ENCODE data around the gene NMT1. TPM values are rescaled to one million over a fixed set of nuclear protein-coding genes. Genes with fewer than 3 reads are reported as not detected.

NMT1 gene
- polyA plus RNA-seq, 1 of the 3 experiments (the other 2 are of a cell fraction): 30.1 TPM

DNA sequence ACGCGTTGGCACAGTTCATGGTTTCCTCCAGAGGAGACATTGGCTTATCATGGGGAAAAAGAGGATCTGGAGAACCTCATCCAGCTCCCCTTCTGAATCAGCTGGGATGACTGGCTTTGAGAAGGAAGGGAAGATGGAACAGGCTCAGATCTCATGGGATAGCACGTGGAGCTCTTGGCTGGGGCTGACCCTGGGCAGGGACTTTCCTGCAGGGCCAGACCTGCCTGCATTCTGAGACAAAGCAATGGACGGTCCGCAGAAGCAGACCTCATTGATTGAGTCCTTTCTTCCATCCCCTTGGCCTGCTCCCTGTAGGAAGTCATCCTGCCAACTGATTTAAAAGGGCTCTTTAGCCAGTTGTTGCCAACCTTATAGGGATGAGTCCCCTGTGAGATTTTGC lies 45.0 kb downstream of the NMT1 start:
- POLR2A ChIA-PET: interaction anchor here (0.7 kb wide), 1 partner anchor 242 kb away, joined by 3 read pairs; no protein-coding TSS in a partner anchor
- Histone ChIP-seq H3K9me3 (no peaks in the 10 kb centered on the region), H3K79me2 (ENCODE audit: insufficient read depth) (no peaks in the 10 kb centered on the region), H3K27ac (ENCODE audit: low read depth in 2 of 2, low read length in 1 of 2) (no peak overlapping the region), H2AFZ (ENCODE audit: low read depth) (no peak overlapping the region), H4K20me1 (ENCODE audit: insufficient read depth) (no peaks in the 10 kb centered on the region), H3K4me1 (ENCODE audit: control insufficient read depth in 1 of 2, insufficient read depth in 2 of 2, low read depth in 1 of 2, low read length in 1 of 2) (peaks cover 0 to 1% of the 10 kb centered on the region in 2 experiments; a peak in 1 of 4 replicates), H3K4me3 (ENCODE audit: low read depth in 2 of 2, low read length in 1 of 2) (no peak overlapping the region), H3K9ac (no peak overlapping the region), H3K9me2 (no peaks in the 10 kb centered on the region), H3K4me2 (no peak overlapping the region), H3K36me3 (replicated peaks in 1 of 2; ENCODE audit: control insufficient read depth in 1 of 2, insufficient read depth in 2 of 2, low read length in 1 of 2) (peaks cover 19 to 70% of the 10 kb centered on the region in 2 experiments), H3K27me3 (ENCODE audit: insufficient read depth) (no peaks in the 10 kb centered on the region), H3F3A (replicated peaks; ENCODE audit: insufficient read depth) (peaks cover 3% of the 10 kb centered on the region)
- 96% methylated on average over 5 of the region's 5 CpGs for WGBS (ENCODE audit: low lambda C conversion rate)
- CTCF ChIA-PET: interaction anchor here (1.2 to 5.5 kb wide), 5 partner anchors 10 to 86 kb away, joined by 3 to 33 read pairs (median 4); partner anchors contain the start of genes ACBD4 and PLCD3
- no peak for DNase-seq
- TF ChIP-seq, protein P1, sequence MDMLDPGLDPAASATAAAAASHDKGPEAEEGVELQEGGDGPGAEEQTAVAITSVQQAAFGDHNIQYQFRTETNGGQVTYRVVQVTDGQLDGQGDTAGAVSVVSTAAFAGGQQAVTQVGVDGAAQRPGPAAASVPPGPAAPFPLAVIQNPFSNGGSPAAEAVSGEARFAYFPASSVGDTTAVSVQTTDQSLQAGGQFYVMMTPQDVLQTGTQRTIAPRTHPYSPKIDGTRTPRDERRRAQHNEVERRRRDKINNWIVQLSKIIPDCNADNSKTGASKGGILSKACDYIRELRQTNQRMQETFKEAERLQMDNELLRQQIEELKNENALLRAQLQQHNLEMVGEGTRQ (IDR thresholded peaks at IDR 0.05; ENCODE audit: borderline replicate concordance, low read depth, low read length): no peak
- no peak for TF ChIP-seq GATA2 (CRISPR knock-in tag; IDR thresholded peaks at IDR 0.05)

DNA sequence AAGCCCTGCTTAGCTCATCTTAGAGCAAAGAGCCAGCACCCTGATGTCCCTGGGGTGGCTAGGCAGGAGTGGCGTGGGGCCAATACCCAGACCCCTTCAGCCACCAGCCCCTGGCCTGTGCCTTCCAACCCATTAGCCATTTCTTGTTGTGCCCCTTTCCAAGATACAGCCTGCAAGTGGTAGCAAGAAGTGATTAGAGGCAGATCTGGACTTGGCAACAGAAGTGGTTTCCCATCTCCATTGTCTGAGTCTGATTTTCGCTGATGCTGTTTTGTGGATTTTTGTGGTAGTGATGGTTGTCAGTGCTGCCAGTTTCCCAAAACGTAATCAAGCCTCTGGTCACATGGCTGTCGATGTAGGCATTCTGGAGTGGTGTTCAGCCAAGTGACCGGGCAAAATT lies 45.5 kb downstream of the NMT1 start:
- H3K4me2 ChIP-seq: no peak overlapping the region
- no peaks in the 10 kb centered on the region for H4K20me1 ChIP-seq (ENCODE audit: insufficient read depth)
- H3K36me3 ChIP-seq (replicated peaks in 1 of 2; ENCODE audit: control insufficient read depth in 1 of 2, insufficient read depth in 2 of 2, low read length in 1 of 2): peaks cover 19 to 69% of the 10 kb centered on the region in 2 experiments
- no peaks in the 10 kb centered on the region for H3K9me2 ChIP-seq
- H3K9ac ChIP-seq: no peak overlapping the region
- 96% methylated on average over 5 of the region's 5 CpGs for WGBS (ENCODE audit: low lambda C conversion rate)
- ChIA-PET POLR2A (no interaction called here), CTCF (interaction anchor here (1.2 to 5.5 kb wide), 5 partner anchors 8 to 86 kb away, joined by 3 to 46 read pairs (median 28); partner anchors contain the start of genes ACBD4 and PLCD3)
- no peak overlapping the region for H2AFZ ChIP-seq (ENCODE audit: low read depth)
- no peaks in the 10 kb centered on the region for H3K27me3 ChIP-seq (ENCODE audit: insufficient read depth)
- no peaks in the 10 kb centered on the region for H3K9me3 ChIP-seq
- H3F3A ChIP-seq (replicated peaks; ENCODE audit: insufficient read depth): peaks cover 5% of the 10 kb centered on the region
- H3K4me3 ChIP-seq (ENCODE audit: low read depth in 2 of 2, low read length in 1 of 2): no peak overlapping the region
- no peak overlapping the region; a peak in 1 of 4 replicates for H3K27ac ChIP-seq (ENCODE audit: low read depth in 2 of 2, low read length in 1 of 2)
- H3K79me2 ChIP-seq (ENCODE audit: insufficient read depth): no peaks in the 10 kb centered on the region
- TF ChIP-seq FOXM1 (IDR thresholded peaks at IDR 0.05; ENCODE audit: low read depth): no peak
- TF ChIP-seq FOSL2 (IDR thresholded peaks at IDR 0.05; ENCODE audit: borderline replicate concordance, low read depth): no peak
- no peak for DNase-seq
- peaks cover 0 to 2% of the 10 kb centered on the region in 2 experiments; a peak in 1 of 4 replicates for H3K4me1 ChIP-seq (ENCODE audit: control insufficient read depth in 1 of 2, insufficient read depth in 2 of 2, low read depth in 1 of 2, low read length in 1 of 2)

DNA sequence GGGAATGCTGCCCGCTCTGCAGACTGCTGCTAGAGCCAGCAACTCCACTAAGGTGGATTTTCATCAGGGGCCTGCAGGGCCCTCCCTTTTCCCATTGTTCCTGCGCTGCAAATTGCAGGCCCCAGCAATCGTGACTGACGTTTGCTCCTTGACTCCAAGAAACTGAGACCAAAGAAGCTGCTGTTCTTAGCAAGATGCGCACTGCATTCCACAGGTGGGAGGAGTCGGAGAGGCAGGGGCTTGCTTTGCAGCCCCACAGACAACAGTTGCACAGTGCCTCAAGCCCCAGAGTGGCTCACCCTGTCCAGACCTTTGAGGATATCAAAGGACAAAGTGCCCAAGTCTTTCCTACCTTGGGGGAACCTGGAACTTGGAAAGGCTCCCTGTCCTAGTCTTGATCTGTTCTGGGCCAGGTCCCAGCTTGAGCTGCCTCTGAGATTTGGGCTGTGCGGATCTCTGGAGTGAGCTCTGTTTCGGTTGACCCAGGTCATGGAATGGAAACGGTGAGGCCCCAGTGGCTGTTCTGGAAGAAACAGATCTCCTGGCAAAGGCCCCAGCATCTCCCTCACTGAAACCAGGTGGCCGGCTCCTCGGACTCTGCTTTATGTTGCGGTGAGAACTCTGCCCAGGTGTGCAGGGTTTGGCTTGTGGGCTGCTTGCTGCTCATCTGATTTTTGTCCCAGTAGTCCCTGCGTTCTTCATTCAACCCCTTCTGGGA lies 46.3 kb downstream of the NMT1 start:
- Histone ChIP-seq H3K79me2 (ENCODE audit: insufficient read depth) (no peaks in the 10 kb centered on the region), H3K4me3 (ENCODE audit: low read depth in 2 of 2, low read length in 1 of 2) (no peak overlapping the region), H3K27ac (ENCODE audit: low read depth in 2 of 2, low read length in 1 of 2) (no peak overlapping the region; a peak in 1 of 4 replicates), H3K4me2 (no peak overlapping the region), H3K36me3 (replicated peaks in 1 of 2; ENCODE audit: control insufficient read depth in 1 of 2, insufficient read depth in 2 of 2, low read length in 1 of 2) (peaks cover 10 to 64% of the 10 kb centered on the region in 2 experiments), H3F3A (replicated peaks; ENCODE audit: insufficient read depth) (peaks cover 5% of the 10 kb centered on the region), H3K9me2 (no peaks in the 10 kb centered on the region), H3K4me1 (ENCODE audit: control insufficient read depth in 1 of 2, insufficient read depth in 2 of 2, low read depth in 1 of 2, low read length in 1 of 2) (peaks cover 0 to 2% of the 10 kb centered on the region in 2 experiments; a peak in 1 of 4 replicates), H3K27me3 (ENCODE audit: insufficient read depth) (no peaks in the 10 kb centered on the region), H2AFZ (ENCODE audit: low read depth) (no peak overlapping the region), H3K9me3 (no peaks in the 10 kb centered on the region), H4K20me1 (ENCODE audit: insufficient read depth) (no peaks in the 10 kb centered on the region), H3K9ac (no peak overlapping the region)
- ChIA-PET POLR2A (interaction anchor here (1.1 kb wide), 1 partner anchor 76 kb away, joined by 4 read pairs; no protein-coding TSS in a partner anchor), CTCF (interaction anchor here (1.2 to 4.2 kb wide), 6 partner anchors 9 to 188 kb away, joined by 4 to 46 read pairs (median 15); partner anchors contain the start of genes ACBD4 and PLCD3)
- no peak for DNase-seq
- WGBS (ENCODE audit: low lambda C conversion rate): 89% methylated on average over 12 of the region's 13 CpGs
- no peak for TF ChIP-seq SMC3 (IDR thresholded peaks at IDR 0.05; ENCODE audit: low read depth, low read length)
- no peak for TF ChIP-seq CHD2 (IDR thresholded peaks at IDR 0.05; ENCODE audit: low read length, partially characterized antibody)
- TF ChIP-seq GATA2 (CRISPR knock-in tag; IDR thresholded peaks at IDR 0.05): no peak
- TF ChIP-seq TAF1 (IDR thresholded peaks at IDR 0.05; ENCODE audit: borderline replicate concordance, low read depth, low read length): no peak
- TF ChIP-seq EP300 (IDR thresholded peaks at IDR 0.05; ENCODE audit: borderline replicate concordance in 1 of 2, low read depth in 1 of 2, low read length in 1 of 2): no peak
- no peak for TF ChIP-seq RXRA (IDR thresholded peaks at IDR 0.05; ENCODE audit: borderline replicate concordance, low read depth)
- TF ChIP-seq, protein P2, sequence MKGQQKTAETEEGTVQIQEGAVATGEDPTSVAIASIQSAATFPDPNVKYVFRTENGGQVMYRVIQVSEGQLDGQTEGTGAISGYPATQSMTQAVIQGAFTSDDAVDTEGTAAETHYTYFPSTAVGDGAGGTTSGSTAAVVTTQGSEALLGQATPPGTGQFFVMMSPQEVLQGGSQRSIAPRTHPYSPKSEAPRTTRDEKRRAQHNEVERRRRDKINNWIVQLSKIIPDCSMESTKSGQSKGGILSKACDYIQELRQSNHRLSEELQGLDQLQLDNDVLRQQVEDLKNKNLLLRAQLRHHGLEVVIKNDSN (IDR thresholded peaks at IDR 0.05; ENCODE audit: borderline replicate concordance, low read depth): no peak
- TF ChIP-seq POLR2AphosphoS5 (IDR thresholded peaks at IDR 0.05; ENCODE audit: low read depth, low read length): no peak
- no peak for TF ChIP-seq RAD21 (IDR thresholded peaks at IDR 0.05; ENCODE audit: low read length)
- TF ChIP-seq, protein P3, sequence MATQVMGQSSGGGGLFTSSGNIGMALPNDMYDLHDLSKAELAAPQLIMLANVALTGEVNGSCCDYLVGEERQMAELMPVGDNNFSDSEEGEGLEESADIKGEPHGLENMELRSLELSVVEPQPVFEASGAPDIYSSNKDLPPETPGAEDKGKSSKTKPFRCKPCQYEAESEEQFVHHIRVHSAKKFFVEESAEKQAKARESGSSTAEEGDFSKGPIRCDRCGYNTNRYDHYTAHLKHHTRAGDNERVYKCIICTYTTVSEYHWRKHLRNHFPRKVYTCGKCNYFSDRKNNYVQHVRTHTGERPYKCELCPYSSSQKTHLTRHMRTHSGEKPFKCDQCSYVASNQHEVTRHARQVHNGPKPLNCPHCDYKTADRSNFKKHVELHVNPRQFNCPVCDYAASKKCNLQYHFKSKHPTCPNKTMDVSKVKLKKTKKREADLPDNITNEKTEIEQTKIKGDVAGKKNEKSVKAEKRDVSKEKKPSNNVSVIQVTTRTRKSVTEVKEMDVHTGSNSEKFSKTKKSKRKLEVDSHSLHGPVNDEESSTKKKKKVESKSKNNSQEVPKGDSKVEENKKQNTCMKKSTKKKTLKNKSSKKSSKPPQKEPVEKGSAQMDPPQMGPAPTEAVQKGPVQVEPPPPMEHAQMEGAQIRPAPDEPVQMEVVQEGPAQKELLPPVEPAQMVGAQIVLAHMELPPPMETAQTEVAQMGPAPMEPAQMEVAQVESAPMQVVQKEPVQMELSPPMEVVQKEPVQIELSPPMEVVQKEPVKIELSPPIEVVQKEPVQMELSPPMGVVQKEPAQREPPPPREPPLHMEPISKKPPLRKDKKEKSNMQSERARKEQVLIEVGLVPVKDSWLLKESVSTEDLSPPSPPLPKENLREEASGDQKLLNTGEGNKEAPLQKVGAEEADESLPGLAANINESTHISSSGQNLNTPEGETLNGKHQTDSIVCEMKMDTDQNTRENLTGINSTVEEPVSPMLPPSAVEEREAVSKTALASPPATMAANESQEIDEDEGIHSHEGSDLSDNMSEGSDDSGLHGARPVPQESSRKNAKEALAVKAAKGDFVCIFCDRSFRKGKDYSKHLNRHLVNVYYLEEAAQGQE (IDR thresholded peaks at IDR 0.05; ENCODE audit: low read depth, low read length): no peak
- no peak for TF ChIP-seq EZH2phosphoT487 (IDR thresholded peaks at IDR 0.05; ENCODE audit: borderline replicate concordance, low read depth)

Data from SK-N-SH (cell line).